Activated CD8-positive, alpha-beta T cell treated with anti-CD3 and anti-CD28 coated beads for 36 hours (primary cell): ENCODE results near the gene EDEM2. TPM values are rescaled to one million over a fixed set of nuclear protein-coding genes. Genes with fewer than 3 reads are reported as not detected.
"Not testable (repeated sequence)": the region's sequence is repeated elsewhere in the genome, so short reads cannot be mapped to it uniquely, and the experiment has no call there.

Source experiments
- ATAC-seq: fragments of 200-7000 bp; cut with Tn5 transposase; one replicate; pipeline ENCODE4 v1.10.0; 2021; ENCODE audit warnings: mild to moderate bottlenecking, moderate library complexity
- CTCF ChIA-PET: fragments of 350-600 bp; sonication (Branson Sonifier 250); formaldehyde crosslinking; loops from one replicate; lab custom pipeline; 2021; ENCODE audit warnings: antibody characterized with exemption; lab: Charles Lee
- POLR2A ChIA-PET: fragments of 350-600 bp; sonication (Branson Sonifier 250); formaldehyde crosslinking; loops from one replicate; lab custom pipeline; 2021; ENCODE audit warnings: antibody characterized with exemption; lab: Charles Lee
- DNase-seq: peaks from one replicate; pipeline ENCODE4 v3.0.0-alpha.2; 2020
- H3K27ac Mint-ChIP-seq: one replicate; pipeline ENCODE4 v1.8.0; 2021; ENCODE audit warnings: mild to moderate bottlenecking, mixed read lengths
- H3K27me3 Mint-ChIP-seq: one replicate; pipeline ENCODE4 v1.8.0; 2021; ENCODE audit warnings: mixed read lengths
- H3K36me3 Mint-ChIP-seq: one replicate; pipeline ENCODE4 v1.8.0; 2021; ENCODE audit warnings: low read depth, mixed read lengths
- H3K4me1 Mint-ChIP-seq: one replicate; pipeline ENCODE4 v1.8.0; 2021; ENCODE audit warnings: low read depth, mixed read lengths
- H3K4me3 Mint-ChIP-seq: one replicate; pipeline ENCODE4 v1.8.0; 2021; ENCODE audit warnings: mild to moderate bottlenecking, moderate library complexity, mixed read lengths
- H3K9me3 Mint-ChIP-seq: one replicate; pipeline ENCODE4 v1.8.0; 2021; ENCODE audit warnings: mixed read lengths
- intact Hi-C: fragments of 100-400 bp; cut with micrococcal nuclease; formaldehyde crosslinking; loops from one replicate; pipeline ENCODE4 v1.10.0; 2022
- total RNA-seq, 2 experiments: library from RNA; stranded (reverse); gene quantifications; one replicate each; pipeline ENCODE4 v1.2.3, GENCODE V29; 2021
- TF ChIP-seq, protein P1 (sequence below): fragments of 200-600 bp; IDR thresholded peaks from one replicate; pipeline ENCODE4 v1.8.0; 2022; ENCODE audit warnings: antibody characterized with exemption, mild to moderate bottlenecking

EDEM2 gene
- total RNA-seq, 2 experiments from 2014 or later, result 14.4 to 16.0 TPM

DNA sequence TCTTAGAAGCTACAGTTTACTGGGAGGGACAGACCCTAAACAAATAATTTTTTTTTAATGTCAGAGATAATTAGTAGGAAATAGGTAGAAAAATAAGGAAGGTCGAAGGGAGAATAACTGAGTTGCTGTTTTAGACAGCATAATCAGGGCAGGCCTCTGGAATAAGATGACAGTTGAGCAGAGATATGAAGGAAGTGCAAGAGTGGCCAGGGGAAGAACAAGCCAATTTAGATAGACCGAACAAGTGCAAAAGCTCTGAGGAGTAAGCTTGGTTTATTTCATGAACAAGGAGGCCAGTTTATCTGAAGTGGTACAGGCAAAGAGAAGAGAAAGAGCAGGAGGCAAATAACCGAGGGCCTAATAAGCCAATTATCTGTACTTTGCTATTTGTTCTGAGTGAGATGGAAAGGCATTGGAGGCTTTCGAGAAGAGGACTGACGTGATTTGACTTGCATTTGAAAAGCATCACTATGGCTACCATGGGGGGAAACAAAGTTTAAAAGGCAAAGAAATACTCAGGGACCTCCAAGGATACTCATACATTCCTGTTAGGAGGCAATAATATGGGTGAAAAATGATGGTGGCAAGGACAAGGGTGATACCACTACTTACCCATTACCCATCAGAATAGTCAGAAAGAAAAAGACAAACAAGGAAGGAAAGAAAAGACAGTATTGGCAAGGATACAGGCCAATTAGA, 44.4 kb upstream of the EDEM2 start:
- ChIA-PET CTCF (interaction anchor here (1.7 kb wide), 1 partner anchor 16 kb away, joined by 4 read pairs; no protein-coding TSS in a partner anchor), POLR2A (no interaction called here)
- no peak for ATAC-seq
- peaks cover 5% of the 10 kb centered on the region for H3K36me3 Mint-ChIP-seq
- H3K27me3 Mint-ChIP-seq, result no peaks in the 10 kb centered on the region
- intact Hi-C loops, result no loop called here
- no peaks in the 10 kb centered on the region for H3K4me1 Mint-ChIP-seq
- DNase-seq, result no peak
- no peak overlapping the region for H3K27ac Mint-ChIP-seq
- no peak overlapping the region for H3K4me3 Mint-ChIP-seq
- H3K9me3 Mint-ChIP-seq, result peaks cover 4% of the 10 kb centered on the region
- TF ChIP-seq, protein P1, sequence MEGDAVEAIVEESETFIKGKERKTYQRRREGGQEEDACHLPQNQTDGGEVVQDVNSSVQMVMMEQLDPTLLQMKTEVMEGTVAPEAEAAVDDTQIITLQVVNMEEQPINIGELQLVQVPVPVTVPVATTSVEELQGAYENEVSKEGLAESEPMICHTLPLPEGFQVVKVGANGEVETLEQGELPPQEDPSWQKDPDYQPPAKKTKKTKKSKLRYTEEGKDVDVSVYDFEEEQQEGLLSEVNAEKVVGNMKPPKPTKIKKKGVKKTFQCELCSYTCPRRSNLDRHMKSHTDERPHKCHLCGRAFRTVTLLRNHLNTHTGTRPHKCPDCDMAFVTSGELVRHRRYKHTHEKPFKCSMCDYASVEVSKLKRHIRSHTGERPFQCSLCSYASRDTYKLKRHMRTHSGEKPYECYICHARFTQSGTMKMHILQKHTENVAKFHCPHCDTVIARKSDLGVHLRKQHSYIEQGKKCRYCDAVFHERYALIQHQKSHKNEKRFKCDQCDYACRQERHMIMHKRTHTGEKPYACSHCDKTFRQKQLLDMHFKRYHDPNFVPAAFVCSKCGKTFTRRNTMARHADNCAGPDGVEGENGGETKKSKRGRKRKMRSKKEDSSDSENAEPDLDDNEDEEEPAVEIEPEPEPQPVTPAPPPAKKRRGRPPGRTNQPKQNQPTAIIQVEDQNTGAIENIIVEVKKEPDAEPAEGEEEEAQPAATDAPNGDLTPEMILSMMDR, result no peak

DNA sequence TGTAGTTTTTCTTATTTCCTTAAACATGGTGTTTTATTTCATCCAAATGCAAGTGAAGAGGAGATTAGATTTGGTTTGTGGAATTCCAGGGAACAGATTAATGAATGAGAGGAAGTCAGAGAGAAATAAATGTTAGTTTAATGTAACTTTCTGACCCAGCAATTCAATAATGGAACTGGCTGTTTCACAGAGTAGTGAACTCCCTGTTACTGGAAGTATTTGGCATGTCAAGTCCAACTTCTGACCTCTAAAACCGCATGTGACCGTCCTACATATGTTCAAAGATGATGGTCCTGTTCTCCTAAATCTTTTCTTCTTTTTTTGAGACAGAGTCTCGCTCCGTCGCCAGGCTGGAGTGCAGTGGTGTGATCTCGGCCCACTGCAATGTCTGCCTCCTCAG, 43.4 kb upstream of the EDEM2 start:
- H3K4me3 Mint-ChIP-seq, result no peak overlapping the region
- DNase-seq, result no peak

DNA sequence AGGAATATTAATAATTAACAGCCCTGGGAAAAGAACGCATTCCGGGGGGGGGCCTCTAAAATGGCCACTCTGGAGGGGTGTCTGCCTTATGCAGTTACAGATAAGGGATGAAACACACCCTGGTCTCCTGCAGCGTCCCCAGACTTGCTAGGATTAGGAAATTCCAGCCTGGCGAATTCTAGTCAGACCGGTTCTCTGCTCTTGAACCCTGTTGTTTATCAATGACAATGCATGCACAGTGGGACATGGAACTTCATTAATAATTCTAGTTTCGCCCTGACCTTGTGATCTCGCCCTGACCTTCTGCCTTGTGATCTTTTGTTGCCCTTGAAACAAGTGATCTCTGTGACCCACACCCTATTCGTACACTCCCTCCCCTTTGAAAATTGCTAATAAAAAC, 42.1 kb upstream of the EDEM2 start:
- H3K9me3 Mint-ChIP-seq, intact Hi-C loops, CTCF ChIA-PET, H3K4me3 Mint-ChIP-seq, POLR2A ChIA-PET, H3K27ac Mint-ChIP-seq, H3K36me3 Mint-ChIP-seq, DNase-seq, ATAC-seq, H3K27me3 Mint-ChIP-seq, H3K4me1 Mint-ChIP-seq: not testable (repeated sequence)

More for the DNA sequence above, 43.4 kb upstream of the EDEM2 start:
- TF ChIP-seq, protein P1, result no peak
- Mint-ChIP-seq H3K27me3 (no peaks in the 10 kb centered on the region), H3K9me3 (no peaks in the 10 kb centered on the region), H3K4me1 (no peaks in the 10 kb centered on the region), H3K36me3 (peaks cover 1% of the 10 kb centered on the region), H3K27ac (no peak overlapping the region)
- intact Hi-C loops, result no loop called here
- ATAC-seq, result no peak
- ChIA-PET POLR2A (no interaction called here), CTCF (no interaction called here)

DNA sequence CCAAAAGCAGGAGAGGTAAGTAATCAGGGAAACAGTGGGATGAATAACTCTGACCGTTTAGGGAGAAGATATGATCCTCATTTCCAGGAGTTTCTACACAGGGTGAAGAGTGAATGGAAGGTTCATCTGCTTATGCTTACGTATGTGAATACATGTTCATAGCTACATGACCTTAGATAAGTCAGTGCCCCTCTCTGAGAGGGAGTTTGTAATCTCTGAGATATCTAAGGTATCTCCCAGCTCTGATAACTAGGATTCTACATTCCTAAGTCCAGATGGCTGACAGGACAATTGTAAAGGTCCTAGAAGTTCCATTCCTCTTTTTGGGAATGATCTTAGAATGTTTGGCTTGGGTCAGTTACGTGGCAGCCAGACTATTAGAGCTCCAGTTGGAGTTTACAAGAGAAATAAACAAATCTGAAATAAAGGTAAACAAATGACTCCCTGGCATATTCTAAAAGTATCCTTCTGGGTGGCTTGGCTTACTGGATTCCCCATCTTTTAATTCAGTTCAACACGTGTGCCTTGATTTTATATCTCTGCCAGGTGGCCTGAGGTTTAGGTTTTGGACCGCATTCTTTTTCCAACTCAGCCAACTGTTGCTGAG, 40.6 kb upstream of the EDEM2 start:
- no peak overlapping the region for H3K27ac Mint-ChIP-seq
- ChIA-PET POLR2A (no interaction called here), CTCF (interaction anchor here (1.1 to 1.7 kb wide), 4 partner anchors 31 to 116 kb away, joined by 3 to 5 read pairs (median 4); no protein-coding TSS in a partner anchor)
- ATAC-seq (no peak), DNase-seq (no peak)
- no peaks in the 10 kb centered on the region for H3K36me3 Mint-ChIP-seq
- H3K4me1 Mint-ChIP-seq, result no peaks in the 10 kb centered on the region
- no peaks in the 10 kb centered on the region for H3K9me3 Mint-ChIP-seq
- no peak overlapping the region for H3K4me3 Mint-ChIP-seq
- no peaks in the 10 kb centered on the region for H3K27me3 Mint-ChIP-seq
- TF ChIP-seq, protein P1, result no peak
- intact Hi-C loops, result no loop called here

DNA sequence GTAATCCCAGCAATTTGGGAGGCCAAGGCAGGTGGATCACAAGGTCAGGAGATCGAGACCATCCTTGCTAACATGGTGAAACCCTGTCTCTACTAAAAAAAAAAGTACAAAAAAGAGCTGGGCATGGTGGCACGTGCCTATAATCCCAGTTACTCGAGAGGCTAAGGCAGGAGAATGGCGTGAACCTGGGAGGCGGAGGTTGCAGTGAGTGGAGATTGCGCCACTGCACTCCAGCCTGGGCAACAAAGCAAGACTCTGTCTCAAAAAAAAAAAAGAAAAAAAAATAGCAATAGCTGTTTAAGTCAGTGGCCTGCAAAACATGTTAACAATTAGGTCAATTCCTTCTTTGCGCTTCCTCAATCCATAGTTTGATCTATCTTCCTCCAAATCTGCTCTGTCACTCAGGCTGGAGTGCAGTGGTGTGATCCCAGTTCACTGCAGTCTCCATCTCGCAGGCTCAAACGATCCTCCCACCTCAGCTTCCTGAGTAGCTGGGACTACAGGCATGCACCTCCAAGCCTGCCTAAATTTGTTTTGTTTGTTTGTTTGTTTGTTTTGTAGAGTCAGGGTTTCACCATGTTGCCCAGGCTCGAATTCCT, 39.7 kb upstream of the EDEM2 start:
- H3K4me1 Mint-ChIP-seq, H3K36me3 Mint-ChIP-seq, H3K4me3 Mint-ChIP-seq, intact Hi-C loops, H3K27me3 Mint-ChIP-seq, H3K9me3 Mint-ChIP-seq, DNase-seq, POLR2A ChIA-PET, ATAC-seq, H3K27ac Mint-ChIP-seq: not testable (repeated sequence)
- CTCF ChIA-PET, result interaction anchor here (1.1 to 1.7 kb wide), 3 partner anchors 42 to 117 kb away, joined by 3 to 5 read pairs (median 4); no protein-coding TSS in a partner anchor

DNA sequence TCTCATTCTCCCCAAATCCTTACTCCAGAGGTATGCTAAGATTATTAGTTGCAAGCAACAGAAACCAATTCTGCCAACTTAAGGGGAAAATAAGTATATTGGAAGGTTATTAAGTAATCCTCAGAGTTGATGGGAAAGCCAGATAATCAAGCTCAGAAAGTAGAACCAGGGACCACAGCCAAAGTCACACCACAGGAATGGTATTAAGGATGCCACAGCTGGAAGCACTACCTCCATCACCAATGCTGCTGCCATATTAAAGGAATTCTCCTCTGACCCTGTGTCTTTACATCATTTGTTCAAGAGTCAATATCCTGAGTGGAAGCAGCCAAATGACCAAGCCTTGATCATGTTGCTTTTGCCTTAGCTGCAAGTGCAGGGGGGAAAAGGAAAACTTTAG, 34.6 kb upstream of the EDEM2 start:
- Mint-ChIP-seq H3K4me1 (no peaks in the 10 kb centered on the region), H3K4me3 (no peak overlapping the region), H3K27ac (no peak overlapping the region), H3K27me3 (no peaks in the 10 kb centered on the region), H3K36me3 (peaks cover 1% of the 10 kb centered on the region), H3K9me3 (no peaks in the 10 kb centered on the region)
- TF ChIP-seq, protein P1, result no peak
- intact Hi-C loops, result no loop called here
- no peak for DNase-seq
- no peak for ATAC-seq
- ChIA-PET CTCF (no interaction called here), POLR2A (no interaction called here)
